H1 (cell line): ENCODE data around the gene BICD1. TPM values are rescaled to one million over a fixed set of nuclear protein-coding genes. Genes with fewer than 3 reads are reported as not detected.

Experiments
- CTCF ChIA-PET: fragments of 300-600 bp; sonication (Branson Sonifier 250); formaldehyde crosslinking; loops from one replicate; lab custom pipeline; 2021; ENCODE audit not compliant: partially characterized antibody; lab: Charles Lee
- POLR2A ChIA-PET: fragments of 300-600 bp; sonication (Branson Sonifier 250); formaldehyde crosslinking; loops from one replicate; lab custom pipeline; 2021; ENCODE audit warnings: inconsistent platforms; ENCODE audit not compliant: partially characterized antibody; lab: Charles Lee
- DNase-seq, 2 experiments: peaks; one replicate each; pipeline versions ENCODE4 v3.0.0 to v3.0.0-alpha.2; 2010 to 2022; ENCODE audit warnings: low spot score in 2 of 2, low read depth in 1 of 2, mixed read lengths in 1 of 2
- FAIRE-seq: peaks from 2 replicates; lab custom pipeline; 2011; peaks lifted over from hg19 to GRCh38; lab: Jason Lieb, UNC
- H2AFZ ChIP-seq: 2 replicates; pipeline ENCODE4 v1.8.1; 2012; ENCODE audit warnings: low read length, inconsistent platforms
- H2AK5ac ChIP-seq: 2 replicates; pipeline ENCODE4 v1.6.1; 2013; ENCODE audit warnings: low read depth, low read length
- H2BK120ac ChIP-seq: replicated peaks from 2 replicates; pipeline ENCODE3; 2013; ENCODE audit warnings: low read depth, low read length, inconsistent platforms
- H2BK12ac ChIP-seq: 2 replicates; pipeline ENCODE4 v1.6.1; 2013; ENCODE audit warnings: low read depth, low read length
- H2BK15ac ChIP-seq: 2 replicates; pipeline ENCODE4 v1.6.1; 2013; ENCODE audit warnings: low read length
- H2BK20ac ChIP-seq: 2 replicates; pipeline ENCODE4 v1.6.1; 2013; ENCODE audit warnings: low read length
- H2BK5ac ChIP-seq: 2 replicates; pipeline ENCODE4 v1.6.1; 2013; ENCODE audit warnings: low read depth, low read length
- H3K14ac ChIP-seq: 2 replicates; pipeline ENCODE4 v1.6.1; 2013; ENCODE audit warnings: inconsistent platforms; ENCODE audit not compliant: insufficient read length
- H3K18ac ChIP-seq: 2 replicates; pipeline ENCODE4 v1.6.1; 2013; ENCODE audit warnings: low read length; ENCODE audit errors: extremely low read depth
- H3K23ac ChIP-seq: 2 replicates; pipeline ENCODE4 v1.6.1; 2013; ENCODE audit warnings: inconsistent platforms; ENCODE audit not compliant: insufficient read length
- H3K23me2 ChIP-seq: 2 replicates; pipeline ENCODE4 v1.6.1; 2013; ENCODE audit warnings: low read depth, low read length
- H3K27ac ChIP-seq: 2 replicates; pipeline ENCODE4 v1.6.1; 2011; ENCODE audit warnings: low read depth, low read length, inconsistent platforms
- H3K27me3 ChIP-seq, 4 experiments: replicated peaks in 1 of 4; 1 replicate in 1 of 4; 2 replicates in 3 of 4; pipeline versions ENCODE4 v1.6.1 to v1.8.1; 2011 to 2013; ENCODE audit warnings: low read length in 3 of 4, mild to moderate bottlenecking in 3 of 4, inconsistent platforms in 2 of 4, mixed read lengths in 2 of 4, moderate library complexity in 1 of 4; ENCODE audit not compliant: control insufficient read depth in 3 of 4, insufficient read depth in 3 of 4; ENCODE audit errors: extremely low read depth in 1 of 4
- H3K36me3 ChIP-seq, 4 experiments: 2 replicates each; pipeline versions ENCODE4 v1.6.1 to v1.8.1; 2011 to 2013; ENCODE audit warnings: mild to moderate bottlenecking in 4 of 4, low read length in 3 of 4, moderate library complexity in 2 of 4, control low read depth in 1 of 4, inconsistent platforms in 1 of 4; ENCODE audit not compliant: insufficient read depth in 4 of 4, control insufficient read depth in 2 of 4
- H3K4ac ChIP-seq: replicated peaks from 2 replicates; pipeline ENCODE3; 2013; ENCODE audit warnings: low read length, low read depth, mixed read lengths, inconsistent platforms; ENCODE audit not compliant: insufficient read length
- H3K4me1 ChIP-seq, 4 experiments: replicated peaks in 1 of 4; 1 replicate in 1 of 4; 2 replicates in 3 of 4; pipeline versions ENCODE4 v1.6.1 to v1.8.1; 2011 to 2013; ENCODE audit warnings: low read length in 3 of 4, inconsistent platforms in 2 of 4, mixed read lengths in 1 of 4; ENCODE audit not compliant: insufficient read depth in 4 of 4, control insufficient read depth in 3 of 4
- H3K4me2 ChIP-seq, 2 experiments: 2 replicates each; pipeline versions ENCODE4 v1.6.1 to v1.8.1; 2011 to 2013; ENCODE audit warnings: low read depth in 2 of 2, low read length in 2 of 2, control low read depth in 1 of 2, inconsistent platforms in 1 of 2, mild to moderate bottlenecking in 1 of 2; ENCODE audit not compliant: insufficient read depth in 1 of 2
- H3K4me3 ChIP-seq, 4 experiments: fragments of 200-600, 300-600 bp in 1 of 4; sonication (generic), shearing (Covaris generic), sonication (Bioruptor Twin) in 1 of 4; 2 replicates each; pipeline versions ENCODE4 v1.5.1 to v1.8.1; 2011 to 2016; ENCODE audit warnings: low read length in 4 of 4, low read depth in 3 of 4, control low read depth in 2 of 4, inconsistent platforms in 2 of 4, mild to moderate bottlenecking in 2 of 4, mixed read lengths in 1 of 4, moderate library complexity in 1 of 4; ENCODE audit not compliant: insufficient read depth in 2 of 4; ENCODE audit errors: extremely low read depth in 1 of 4
- H3K56ac ChIP-seq: replicated peaks from 2 replicates; pipeline ENCODE3; 2013; ENCODE audit warnings: low read depth, mild to moderate bottlenecking, mixed read lengths, low read length, inconsistent platforms; ENCODE audit not compliant: insufficient read length
- H3K79me1 ChIP-seq: 2 replicates; pipeline ENCODE4 v1.6.1; 2013; ENCODE audit warnings: low read depth, low read length, control low read depth
- H3K79me2 ChIP-seq, 2 experiments: 2 replicates each; pipeline versions ENCODE4 v1.6.1 to v1.8.1; 2012 to 2013; ENCODE audit warnings: low read length in 2 of 2, mild to moderate bottlenecking in 2 of 2, inconsistent platforms in 1 of 2; ENCODE audit not compliant: insufficient read depth in 2 of 2, control insufficient read depth in 1 of 2
- H3K9ac ChIP-seq, 4 experiments: replicated peaks in 1 of 4; 1 replicate in 1 of 4; 2 replicates in 3 of 4; pipeline versions ENCODE4 v1.6.1 to v1.8.1; 2011 to 2013; ENCODE audit warnings: low read depth in 3 of 4, low read length in 3 of 4, control low read depth in 2 of 4, mild to moderate bottlenecking in 2 of 4, moderate library complexity in 2 of 4, inconsistent platforms in 1 of 4; ENCODE audit errors: extremely low read depth in 1 of 4
- H3K9me3 ChIP-seq, 2 experiments: 2 replicates each; pipeline versions ENCODE4 v1.6.1 to v1.8.1; 2012 to 2013; ENCODE audit warnings: mild to moderate bottlenecking in 2 of 2, moderate library complexity in 2 of 2, control low read depth in 1 of 2, inconsistent platforms in 1 of 2, low read depth in 1 of 2, low read length in 1 of 2, mixed read lengths in 1 of 2; ENCODE audit not compliant: insufficient read depth in 2 of 2
- H4K20me1 ChIP-seq, 2 experiments: replicated peaks in 1 of 2; 2 replicates each; pipeline versions ENCODE3 to v1.8.1; 2011 to 2013; ENCODE audit warnings: inconsistent platforms in 2 of 2, low read length in 2 of 2, mild to moderate bottlenecking in 1 of 2; ENCODE audit not compliant: insufficient read depth in 2 of 2, control insufficient read depth in 1 of 2
- H4K5ac ChIP-seq: 2 replicates; pipeline ENCODE4 v1.6.1; 2013; ENCODE audit warnings: low read length, low read depth, mixed read lengths, inconsistent platforms; ENCODE audit not compliant: insufficient read length
- H4K8ac ChIP-seq: 2 replicates; pipeline ENCODE4 v1.8.0; 2013; ENCODE audit warnings: mild to moderate bottlenecking, moderate library complexity, low read length, inconsistent platforms; ENCODE audit not compliant: insufficient read depth; ENCODE audit errors: extremely low read depth
- H4K91ac ChIP-seq: replicated peaks from 2 replicates; pipeline ENCODE3; 2013; ENCODE audit warnings: low read length, mixed read lengths, inconsistent platforms; ENCODE audit not compliant: insufficient read length
- CBX8 ChIP-seq: fragments of 300-800, 300-1000 bp; sonication (generic); IDR thresholded peaks from 2 replicates; pipeline ENCODE4 v1.7.1; 2016; ENCODE audit warnings: low read depth, low read length, borderline replicate concordance
- EP300 ChIP-seq, 2 experiments: IDR thresholded peaks; 1 replicate in 1 of 2; 2 replicates in 1 of 2; pipeline ENCODE4 v1.6.1; 2011 to 2012; ENCODE audit warnings: low read depth in 2 of 2, low read length in 2 of 2, mild to moderate bottlenecking in 2 of 2, borderline replicate concordance in 1 of 2, inconsistent platforms in 1 of 2, moderate library complexity in 1 of 2
- GABPA ChIP-seq: IDR thresholded peaks from 2 replicates; pipeline ENCODE4 v1.6.1; 2011; ENCODE audit warnings: mild to moderate bottlenecking, low read length, moderate library complexity, borderline replicate concordance; ENCODE audit not compliant: insufficient read depth
- KDM4A ChIP-seq: IDR thresholded peaks from one replicate; pipeline ENCODE4 v1.7.1; 2012; ENCODE audit warnings: low read depth, mild to moderate bottlenecking, moderate library complexity, low read length, inconsistent platforms; ENCODE audit not compliant: severe bottlenecking
- MAFK ChIP-seq: IDR thresholded peaks from 2 replicates; pipeline ENCODE4 v1.6.1; 2012; ENCODE audit warnings: low read depth, mild to moderate bottlenecking, improper control_type of control experiment, low read length
- NANOG ChIP-seq: IDR thresholded peaks from 2 replicates; pipeline ENCODE4 v1.6.1; 2011; ENCODE audit warnings: low read length, low read depth, mild to moderate bottlenecking, inconsistent platforms; ENCODE audit not compliant: insufficient read depth, poor library complexity, severe bottlenecking
- RBBP5 ChIP-seq: IDR thresholded peaks from 2 replicates; pipeline ENCODE4 v1.7.1; 2012; ENCODE audit warnings: low read depth, mild to moderate bottlenecking, inconsistent platforms, low read length, moderate library complexity, borderline replicate concordance
- RXRA ChIP-seq: IDR thresholded peaks from 2 replicates; pipeline ENCODE4 v1.6.1; 2011; ENCODE audit warnings: low read depth, mild to moderate bottlenecking, low read length, moderate library complexity; ENCODE audit not compliant: insufficient read depth
- WGBS, 2 experiments: shearing (Covaris generic) in 1 of 2; methylation state at CpG; one replicate each; pipeline versions ENCODE4 v1.1.6 to v1.1.7; 2013 to 2015; ENCODE audit warnings: low lambda C conversion rate in 2 of 2, mixed read lengths in 2 of 2, inconsistent platforms in 1 of 2, low coverage in 1 of 2, missing lambda C conversion rate in 1 of 2; ENCODE audit not compliant: insufficient replicate concordance in 2 of 2, insufficient coverage in 1 of 2, insufficient read length in 1 of 2; ENCODE audit errors: extremely low coverage in 1 of 2, missing lambda C conversion rate in 1 of 2; 5-methylcytosine and 5-hydroxymethylcytosine counted together
- polyA plus RNA-seq, 7 experiments: library from polyadenylated mRNA; depleted of rRNA in 3 of 7; stranded (reverse) in 5 of 7; unstranded in 2 of 7; fragments of >200 nt in 5 of 7; fragments of 200-250 nt in 2 of 7; gene quantifications; 1 replicate in 5 of 7; 2 replicates in 1 of 7; 4 replicates in 1 of 7; pipeline versions ENCODE4 v1.2.1 to v1.2.3, GENCODE V29; 2011 to 2013; ENCODE audit warnings: missing spikeins in 2 of 7, mixed read lengths in 2 of 7
- total RNA-seq: library from RNA; stranded (reverse); fragmentation: NEBNext Ultra II Directional; extraction: Animal tissue kit (Norgen Biotek cat#: 25700); gene quantifications from 2 replicates; pipeline ENCODE4 v1.2.1, GENCODE V29; 2021
- TF ChIP-seq, protein P1 (sequence below): IDR thresholded peaks from 2 replicates; pipeline ENCODE4 v1.6.1; 2012; ENCODE audit warnings: inconsistent platforms
- TF ChIP-seq, protein P2 (sequence below), 3 experiments: IDR thresholded peaks; 1 replicate in 2 of 3; 2 replicates in 1 of 3; pipeline versions ENCODE4 v1.5.1 to v1.6.1; 2011; ENCODE audit warnings: low read length in 3 of 3, mild to moderate bottlenecking in 3 of 3, inconsistent platforms in 2 of 3, low read depth in 1 of 3, moderate library complexity in 1 of 3; ENCODE audit not compliant: insufficient read depth in 1 of 3; ENCODE audit errors: control extremely low read depth in 1 of 3

The BICD1 gene
- total and polyA plus RNA-seq, 2 of the 8 experiments (the other 6 are each of a cell fraction or from before 2014, with no cell fraction given): 34.1 to 58.4 TPM

DNA sequence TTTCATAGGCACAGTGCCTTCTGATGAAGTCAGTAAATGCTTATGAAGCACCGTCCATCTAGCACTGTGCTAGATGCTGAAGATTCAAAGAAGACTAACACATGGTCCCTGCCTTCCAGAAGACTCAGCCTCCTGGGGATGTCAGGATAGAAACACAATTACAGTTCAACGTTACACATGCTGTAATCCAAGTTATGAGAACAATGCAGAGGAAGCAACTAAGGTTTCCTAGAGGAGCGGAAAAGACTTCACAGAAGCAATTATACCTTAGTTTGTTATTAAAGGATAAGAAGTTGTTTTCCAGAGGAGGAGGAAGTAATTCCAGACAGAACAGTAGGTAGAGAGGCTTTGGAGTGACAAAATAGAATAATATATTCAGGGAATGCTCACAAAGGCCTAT is 225.8 kb downstream of the BICD1 start:
- Histone ChIP-seq H4K8ac (no peak overlapping the region), H3K36me3 (peaks cover 6 to 38% (median 12%) of the 10 kb centered on the region in 4 experiments; a peak in 7 of 8 replicates), H3K18ac (no peak overlapping the region), H2BK20ac (no peak overlapping the region), H3K79me1 (no peaks in the 10 kb centered on the region; the same call in 1 of the 2 replicates), H3K4ac (no peak overlapping the region), H3K27ac (no peak overlapping the region), H3K56ac (no peak overlapping the region), H2BK5ac (no peak overlapping the region), H4K20me1 (peaks cover 0 to 2% of the 10 kb centered on the region in 2 experiments), H2BK15ac (no peak overlapping the region), H2AK5ac (no peak overlapping the region), H3K27me3 (no peaks in the 10 kb centered on the region), H3K4me2 (no peak overlapping the region), H3K4me3 (no peak overlapping the region), H3K4me1 (no peaks in the 10 kb centered on the region; a peak in 1 of 7 replicates), H3K9me3 (no peaks in the 10 kb centered on the region), H4K91ac (no peak overlapping the region), H2AFZ (no peak overlapping the region), H4K5ac (no peak overlapping the region), H3K79me2 (no peaks in the 10 kb centered on the region), H3K14ac (no peak overlapping the region), H2BK120ac (no peak overlapping the region), H3K23me2 (no peaks in the 10 kb centered on the region), H3K9ac (no peak overlapping the region), H3K23ac (no peak overlapping the region), H2BK12ac (no peak overlapping the region)
- POLR2A ChIA-PET: no interaction called here
- DNase-seq: no peak
- WGBS, 2 experiments: 93% methylated on average over 3 of the region's 3 CpGs; no CpG with 5 or more reads in 1 of the 2 experiments
- CTCF ChIA-PET: no interaction called here
- FAIRE-seq: no peak
- TF ChIP-seq RBBP5: no peak
- no peak for TF ChIP-seq RXRA
- TF ChIP-seq KDM4A: no peak
- TF ChIP-seq, protein P1, sequence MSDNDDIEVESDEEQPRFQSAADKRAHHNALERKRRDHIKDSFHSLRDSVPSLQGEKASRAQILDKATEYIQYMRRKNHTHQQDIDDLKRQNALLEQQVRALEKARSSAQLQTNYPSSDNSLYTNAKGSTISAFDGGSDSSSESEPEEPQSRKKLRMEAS: no peak
- TF ChIP-seq MAFK: no peak
- no peak for TF ChIP-seq CBX8
- no peak for TF ChIP-seq GABPA
- no peak for TF ChIP-seq NANOG
- TF ChIP-seq, protein P2, sequence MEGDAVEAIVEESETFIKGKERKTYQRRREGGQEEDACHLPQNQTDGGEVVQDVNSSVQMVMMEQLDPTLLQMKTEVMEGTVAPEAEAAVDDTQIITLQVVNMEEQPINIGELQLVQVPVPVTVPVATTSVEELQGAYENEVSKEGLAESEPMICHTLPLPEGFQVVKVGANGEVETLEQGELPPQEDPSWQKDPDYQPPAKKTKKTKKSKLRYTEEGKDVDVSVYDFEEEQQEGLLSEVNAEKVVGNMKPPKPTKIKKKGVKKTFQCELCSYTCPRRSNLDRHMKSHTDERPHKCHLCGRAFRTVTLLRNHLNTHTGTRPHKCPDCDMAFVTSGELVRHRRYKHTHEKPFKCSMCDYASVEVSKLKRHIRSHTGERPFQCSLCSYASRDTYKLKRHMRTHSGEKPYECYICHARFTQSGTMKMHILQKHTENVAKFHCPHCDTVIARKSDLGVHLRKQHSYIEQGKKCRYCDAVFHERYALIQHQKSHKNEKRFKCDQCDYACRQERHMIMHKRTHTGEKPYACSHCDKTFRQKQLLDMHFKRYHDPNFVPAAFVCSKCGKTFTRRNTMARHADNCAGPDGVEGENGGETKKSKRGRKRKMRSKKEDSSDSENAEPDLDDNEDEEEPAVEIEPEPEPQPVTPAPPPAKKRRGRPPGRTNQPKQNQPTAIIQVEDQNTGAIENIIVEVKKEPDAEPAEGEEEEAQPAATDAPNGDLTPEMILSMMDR (IDR thresholded peaks at IDR 0.05; ENCODE audit: control extremely low read depth in 1 of 3, insufficient read depth in 1 of 3, low read depth in 1 of 3, low read length in 3 of 3): no peak
- no peak for TF ChIP-seq EP300 (IDR thresholded peaks at IDR 0.05; ENCODE audit: borderline replicate concordance in 1 of 2, low read depth in 2 of 2, low read length in 2 of 2)
